PC-9 (cell line): ENCODE data around the gene SULT1C3. TPM values are rescaled to one million over a fixed set of nuclear protein-coding genes. Genes with fewer than 3 reads are reported as not detected.

Source experiments
- BruUV-seq: library from RNA; stranded (reverse); fragments of 400-500 nt; replicated peaks from 2 replicates; lab custom pipeline; 2021; lab: Mats Ljungman, UMichigan
- CTCF ChIA-PET: fragments of 300-600 bp; sonication (Branson Sonifier 250); formaldehyde crosslinking; loops from one replicate; lab custom pipeline; 2022; ENCODE audit warnings: antibody characterized with exemption; lab: Charles Lee
- POLR2A ChIA-PET: fragments of 300-600 bp; sonication (Branson Sonifier 250); formaldehyde crosslinking; loops from one replicate; lab custom pipeline; 2022; ENCODE audit warnings: antibody characterized with exemption; ENCODE audit not compliant: unreplicated experiment; lab: Charles Lee
- DNase-seq, 2 experiments: peaks; one replicate each; pipeline versions ENCODE4 v3.0.0 to v3.0.0-alpha.2; 2015 to 2022; ENCODE audit warnings: mixed read lengths in 1 of 2
- H2AFZ ChIP-seq: fragments of 200-600 bp; sonication (generic); 2 replicates; pipeline ENCODE4 v1.8.1; 2017; ENCODE audit warnings: antibody characterized with exemption
- H3F3A ChIP-seq: fragments of 200-600 bp; sonication (generic); 2 replicates; pipeline ENCODE4 v1.8.1; 2017; ENCODE audit warnings: antibody characterized with exemption, mild to moderate bottlenecking, low read depth; ENCODE audit not compliant: insufficient read depth
- H3K27ac ChIP-seq: fragments of 200-600 bp; sonication (generic); 2 replicates; pipeline ENCODE4 v1.6.1; 2016; ENCODE audit warnings: mixed run types
- H3K27me3 ChIP-seq: fragments of 200-600 bp; sonication (generic); 2 replicates; pipeline ENCODE4 v1.6.1; 2016; ENCODE audit warnings: low read depth, mixed run types; ENCODE audit not compliant: insufficient read depth
- H3K36me3 ChIP-seq: fragments of 200-600 bp; sonication (generic); 2 replicates; pipeline ENCODE4 v1.6.1; 2016; ENCODE audit warnings: low read depth, mixed run types
- H3K4me1 ChIP-seq: fragments of 200-600 bp; sonication (generic); replicated peaks from 2 replicates; pipeline ENCODE4 v1.6.1; 2016; ENCODE audit warnings: mixed run types; ENCODE audit not compliant: insufficient read depth
- H3K4me2 ChIP-seq: fragments of 200-600 bp; sonication (generic); 2 replicates; pipeline ENCODE4 v1.6.1; 2017; ENCODE audit warnings: mixed run types
- H3K4me3 ChIP-seq: fragments of 200-600 bp; sonication (generic); 2 replicates; pipeline ENCODE4 v1.6.1; 2016; ENCODE audit warnings: mixed run types
- H3K79me2 ChIP-seq: fragments of 200-600 bp; sonication (generic); 2 replicates; pipeline ENCODE4 v1.6.1; 2017; ENCODE audit warnings: low read depth, mixed run types
- H3K9me2 ChIP-seq: fragments of 200-600 bp; sonication (generic); 2 replicates; pipeline ENCODE4 v1.8.1; 2017; ENCODE audit warnings: mild to moderate bottlenecking; ENCODE audit not compliant: insufficient read depth
- H3K9me3 ChIP-seq: fragments of 200-600 bp; sonication (generic); 2 replicates; pipeline ENCODE4 v1.8.1; 2016; ENCODE audit warnings: low read depth; ENCODE audit not compliant: insufficient read depth
- H4K20me1 ChIP-seq: fragments of 200-600 bp; sonication (generic); 2 replicates; pipeline ENCODE4 v1.8.1; 2017; ENCODE audit not compliant: insufficient read depth
- CTCF ChIP-seq: fragments of 200-600 bp; sonication (generic); conservative IDR thresholded peaks from 2 replicates; pipeline ENCODE4 v1.6.1; 2017; ENCODE audit warnings: mixed run types, antibody characterized with exemption, mild to moderate bottlenecking, moderate library complexity
- EZH2 ChIP-seq: fragments of 200-600 bp; sonication (generic); IDR thresholded peaks from 2 replicates; pipeline ENCODE4 v1.8.0; 2017; ENCODE audit warnings: antibody characterized with exemption, low read depth
- intact Hi-C: fragments of 100-400 bp; cut with micrococcal nuclease; formaldehyde crosslinking; loops from one replicate; pipeline ENCODE4 v1.10.0; 2022; ENCODE audit not compliant: unreplicated experiment
- total RNA-seq: library from RNA; stranded (reverse); gene quantifications from 2 replicates; pipeline ENCODE4 v1.2.3, GENCODE V29; 2021

SULT1C3 gene
- total RNA-seq, 1 experiment from 2014 or later = not detected

- no peaks in the 10 kb centered on the region for H3K9me3 ChIP-seq
- H3K79me2 ChIP-seq = no peaks in the 10 kb centered on the region
- no peaks in the 10 kb centered on the region for H3K27me3 ChIP-seq
- ChIA-PET POLR2A (interaction anchor here (0.6 kb wide), 1 partner anchor 21 kb away, joined by 7 read pairs; no protein-coding TSS in a partner anchor), CTCF (no interaction called here)
- intact Hi-C loops = no loop called here
- peaks cover 16% of the 10 kb centered on the region for H3K4me1 ChIP-seq
- H3K4me3 ChIP-seq = no peak overlapping the region
- H3F3A ChIP-seq = no peaks in the 10 kb centered on the region
- no peak overlapping the region for H3K27ac ChIP-seq
- BruUV-seq = no TSS peak
- H3K4me2 ChIP-seq = no peak overlapping the region
- no peak overlapping the region for H2AFZ ChIP-seq
- H3K9me2 ChIP-seq = no peaks in the 10 kb centered on the region
- H4K20me1 ChIP-seq = no peaks in the 10 kb centered on the region
- TF ChIP-seq CTCF = no peak
- TF ChIP-seq EZH2 = no peak
- no peak for DNase-seq
- no peaks in the 10 kb centered on the region for H3K36me3 ChIP-seq
Observed at GRCh38 chr2:108287169-108287568, 47.4 kb downstream of the SULT1C3 start.

GRCh38 chr2:108288534-108289106, 48.9 kb downstream of the SULT1C3 start, which contains the start of gene SULT1C2:
SULT1C2 (plus strand) TSS chr2:108288895; CDS start chr2:108293668, 4,773 bp downstream.
- H4K20me1 ChIP-seq = no peaks in the 10 kb centered on the region
- H3K27me3 ChIP-seq = no peaks in the 10 kb centered on the region
- no peaks in the 10 kb centered on the region for H3K79me2 ChIP-seq
- ChIA-PET POLR2A (interaction anchor here (0.6 kb wide), 1 partner anchor 11 kb away, joined by 13 read pairs; no protein-coding TSS in a partner anchor), CTCF (interaction anchor here (0.6 kb wide), 2 partner anchors 25 to 73 kb away, joined by 3 read pairs; no protein-coding TSS in a partner anchor)
- H3K9me3 ChIP-seq = no peaks in the 10 kb centered on the region
- H3K36me3 ChIP-seq = no peaks in the 10 kb centered on the region
- H3K4me2 ChIP-seq = peak within 1 kb of the TSS; percentile 53
- peak within 1 kb of the TSS; percentile 66 for H2AFZ ChIP-seq
- peaks cover 16% of the 10 kb centered on the region for H3K4me1 ChIP-seq
- H3F3A ChIP-seq = no peaks in the 10 kb centered on the region
- peak within 1 kb of the TSS; percentile 18; the same call in 1 of the 2 replicates for H3K4me3 ChIP-seq
- intact Hi-C loops = no loop called here
- DNase-seq = peak in 1 of 2 experiments; percentile 27
- H3K27ac ChIP-seq = peak within 1 kb of the TSS; percentile 7; the same call in 1 of the 2 replicates
- TF ChIP-seq EZH2 (no peak), CTCF (no peak)
- H3K9me2 ChIP-seq = no peaks in the 10 kb centered on the region
- BruUV-seq = no TSS peak

GRCh38 chr2:108293850-108294249, 54.1 kb downstream of the SULT1C3 start:
- Histone ChIP-seq H3K36me3 (no peaks in the 10 kb centered on the region), H3K4me1 (peaks cover 16% of the 10 kb centered on the region), H3K27me3 (no peaks in the 10 kb centered on the region), H3F3A (no peaks in the 10 kb centered on the region), H3K27ac (no peak overlapping the region), H3K9me2 (no peaks in the 10 kb centered on the region), H3K9me3 (no peaks in the 10 kb centered on the region), H2AFZ (no peak overlapping the region), H3K79me2 (no peaks in the 10 kb centered on the region), H4K20me1 (no peaks in the 10 kb centered on the region), H3K4me3 (no peak overlapping the region), H3K4me2 (no peak overlapping the region)
- TF ChIP-seq CTCF (no peak), EZH2 (no peak)
- intact Hi-C loops = no loop called here
- POLR2A ChIA-PET = no interaction called here
- no TSS peak for BruUV-seq
- no peak for DNase-seq
- CTCF ChIA-PET = no interaction called here
